22Rv1 (cell line): ENCODE measurements around the gene PC.

ENCODE experiments used
- H3K27ac ChIP-seq: fragments of 450-650 bp; 2 replicates; pipeline ENCODE4 v1.5.1; 2017
- ZFX ChIP-seq: fragments of 450-650 bp; IDR thresholded peaks from 2 replicates; pipeline ENCODE4 v1.6.1; 2017; ENCODE audit warnings: antibody characterized with exemption, borderline replicate concordance
- TF ChIP-seq, protein P1 (sequence below): fragments of 450-650 bp; IDR thresholded peaks from 2 replicates; pipeline ENCODE4 v1.5.1; 2017; ENCODE audit warnings: mild to moderate bottlenecking

PC gene

DNA sequence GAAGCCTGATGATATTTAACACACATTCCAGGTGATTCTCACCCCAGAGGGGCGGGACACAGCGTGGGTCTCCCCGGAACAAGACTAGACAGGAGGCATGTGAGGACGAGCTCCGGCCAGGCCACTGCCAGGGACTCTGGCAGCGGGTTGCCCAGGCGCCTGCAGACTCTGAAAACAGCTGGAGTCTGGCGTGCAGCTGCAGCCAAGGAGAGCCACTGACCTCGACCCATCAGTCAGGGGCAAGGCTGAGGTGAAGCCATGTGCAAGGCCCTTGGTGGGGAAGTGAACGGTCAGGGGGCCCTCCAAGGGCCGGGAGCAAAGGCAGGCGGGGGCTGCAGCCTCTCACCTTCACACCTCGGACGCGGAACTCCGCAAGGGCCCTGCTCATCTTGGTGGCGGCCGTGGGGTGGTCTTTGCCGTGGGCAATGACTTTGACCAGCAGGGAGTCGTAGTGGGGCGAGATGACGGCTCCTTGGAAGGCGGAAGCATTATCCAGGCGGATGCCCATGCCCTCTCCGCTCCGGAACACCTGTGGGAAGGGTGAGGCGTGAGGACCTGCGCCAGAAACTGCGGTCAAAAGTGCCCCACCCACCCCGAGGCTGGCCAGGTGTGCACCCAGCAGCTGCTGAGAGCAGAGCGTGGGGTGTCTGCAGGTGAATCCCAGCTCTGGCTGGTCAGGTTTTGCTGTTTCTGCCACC is 94.6 kb downstream of the PC start:
- H3K27ac ChIP-seq, result no peak overlapping the region
- TF ChIP-seq, protein P1, sequence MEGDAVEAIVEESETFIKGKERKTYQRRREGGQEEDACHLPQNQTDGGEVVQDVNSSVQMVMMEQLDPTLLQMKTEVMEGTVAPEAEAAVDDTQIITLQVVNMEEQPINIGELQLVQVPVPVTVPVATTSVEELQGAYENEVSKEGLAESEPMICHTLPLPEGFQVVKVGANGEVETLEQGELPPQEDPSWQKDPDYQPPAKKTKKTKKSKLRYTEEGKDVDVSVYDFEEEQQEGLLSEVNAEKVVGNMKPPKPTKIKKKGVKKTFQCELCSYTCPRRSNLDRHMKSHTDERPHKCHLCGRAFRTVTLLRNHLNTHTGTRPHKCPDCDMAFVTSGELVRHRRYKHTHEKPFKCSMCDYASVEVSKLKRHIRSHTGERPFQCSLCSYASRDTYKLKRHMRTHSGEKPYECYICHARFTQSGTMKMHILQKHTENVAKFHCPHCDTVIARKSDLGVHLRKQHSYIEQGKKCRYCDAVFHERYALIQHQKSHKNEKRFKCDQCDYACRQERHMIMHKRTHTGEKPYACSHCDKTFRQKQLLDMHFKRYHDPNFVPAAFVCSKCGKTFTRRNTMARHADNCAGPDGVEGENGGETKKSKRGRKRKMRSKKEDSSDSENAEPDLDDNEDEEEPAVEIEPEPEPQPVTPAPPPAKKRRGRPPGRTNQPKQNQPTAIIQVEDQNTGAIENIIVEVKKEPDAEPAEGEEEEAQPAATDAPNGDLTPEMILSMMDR, result no peak
- TF ChIP-seq ZFX, result no peak

DNA sequence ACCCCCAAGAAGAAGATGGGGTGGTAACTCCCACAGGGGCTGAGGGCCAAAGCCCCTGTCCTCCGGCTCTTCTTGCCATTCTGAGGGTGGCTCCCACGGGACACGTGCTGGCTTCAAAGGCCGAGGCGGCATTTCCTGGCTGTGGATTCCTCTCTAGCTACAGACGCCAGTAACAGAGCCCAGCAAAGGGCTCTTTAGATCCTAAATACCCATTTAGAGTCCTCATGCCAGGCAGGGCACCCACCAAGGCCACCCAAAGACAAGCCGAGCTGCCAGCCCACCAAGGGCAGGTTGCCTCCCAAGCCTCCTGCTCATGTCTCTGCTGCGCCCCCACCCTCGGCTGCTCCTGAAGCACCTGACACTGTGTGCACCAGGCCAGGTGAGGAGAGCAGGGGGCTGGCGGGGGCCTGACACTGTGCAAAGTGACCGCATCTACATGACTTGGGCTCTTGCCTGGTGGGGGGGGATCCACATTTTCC is 95.6 kb downstream of the PC start:
- H3K27ac ChIP-seq, result no peak overlapping the region
- TF ChIP-seq, protein P1, result no peak

DNA sequence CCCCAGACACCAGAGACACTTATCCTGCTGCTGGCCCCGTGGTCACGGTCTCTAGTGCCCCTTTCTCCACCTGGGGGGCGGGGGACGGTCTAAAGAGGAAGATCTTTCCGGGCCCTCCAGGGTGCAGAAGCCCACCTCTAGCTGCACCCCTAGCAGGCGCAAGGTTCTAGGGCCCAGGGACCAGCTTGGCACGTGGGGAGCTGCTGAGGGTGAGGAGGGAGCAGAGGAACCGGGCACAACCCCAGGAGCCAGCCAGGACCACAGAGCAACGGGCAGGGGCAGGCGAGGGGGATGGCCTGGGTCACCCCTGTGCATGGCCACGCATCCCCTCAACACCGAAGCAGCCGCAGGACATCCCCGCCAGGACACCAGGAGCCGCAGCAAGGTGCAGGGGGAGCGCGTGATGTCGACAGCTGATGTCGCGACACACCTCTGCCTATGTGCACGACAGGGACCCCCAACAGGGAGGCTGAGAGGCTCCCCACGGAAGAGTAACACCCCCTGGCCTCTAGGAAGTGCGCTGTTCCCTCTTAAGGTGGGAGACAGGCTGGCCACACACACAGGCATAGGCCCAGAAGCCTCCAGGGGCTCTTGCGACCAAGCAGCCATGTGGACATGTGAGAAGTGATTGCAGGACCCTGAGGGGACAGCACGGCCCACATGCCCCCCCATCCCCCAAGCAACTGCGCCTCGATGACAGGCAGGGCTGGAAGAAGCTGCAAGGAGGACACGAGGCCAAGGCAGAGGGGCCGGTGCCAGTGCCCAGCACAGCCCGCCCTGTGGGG is 96.2 kb downstream of the PC start:
- TF ChIP-seq, protein P1, result no peak
- no peak for TF ChIP-seq ZFX
- no peak overlapping the region for H3K27ac ChIP-seq

DNA sequence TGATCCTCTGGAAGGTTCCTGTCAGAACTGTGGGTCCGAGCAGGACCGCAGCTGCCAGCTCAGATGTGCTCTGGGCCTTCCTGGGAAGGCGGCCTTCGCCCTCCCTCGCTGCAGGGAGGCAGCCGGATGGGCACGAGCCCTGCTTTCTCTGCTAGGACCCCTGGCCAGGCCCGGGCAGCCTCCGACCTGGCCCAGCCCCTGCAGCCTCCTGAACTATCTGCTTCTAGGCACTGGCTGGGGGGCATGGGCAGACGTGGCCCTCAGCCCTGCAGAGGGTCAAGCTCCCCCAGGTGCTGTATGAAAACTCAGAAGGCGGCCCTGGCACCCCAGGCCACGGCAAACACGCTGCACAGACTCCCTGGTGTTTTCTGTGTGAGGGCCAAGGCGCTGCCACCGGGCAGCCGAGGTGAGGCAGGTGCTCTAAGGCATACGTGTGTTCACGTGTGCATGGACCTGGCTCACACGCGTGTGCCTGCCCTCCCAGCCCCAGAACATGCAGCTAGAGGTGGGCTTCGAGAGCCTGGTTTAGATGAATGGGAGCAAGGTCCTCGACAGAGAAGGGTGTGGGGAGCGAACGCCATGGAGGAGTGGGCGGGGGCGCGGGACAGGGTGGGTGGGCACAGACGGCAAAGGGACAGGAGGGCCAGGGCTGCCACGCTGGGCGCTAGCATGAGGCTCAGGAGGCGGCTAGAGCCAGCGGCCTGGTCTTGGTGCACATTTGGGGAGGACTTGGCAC is 97.0 kb downstream of the PC start:
- no peak overlapping the region for H3K27ac ChIP-seq
- no peak for TF ChIP-seq ZFX
- TF ChIP-seq, protein P1, result no peak

DNA sequence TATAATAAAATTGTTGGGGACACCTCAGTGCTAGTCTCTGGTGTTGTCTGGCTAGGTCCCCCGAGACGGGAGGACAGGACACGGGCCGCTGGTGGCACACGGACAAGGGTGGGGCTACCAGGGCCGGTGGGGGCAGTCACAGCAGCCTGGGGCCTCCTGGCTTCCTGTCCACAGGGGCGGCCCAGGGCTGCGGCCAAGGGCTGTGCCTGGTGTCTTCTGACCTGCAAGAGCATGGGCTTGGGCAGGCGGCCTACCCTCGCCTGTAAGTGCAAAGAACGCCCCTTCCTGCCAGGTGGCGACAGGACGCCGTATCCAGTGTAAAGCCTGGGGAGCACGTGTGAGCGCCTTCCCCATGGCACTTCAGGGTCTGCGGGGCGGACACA is 97.7 kb downstream of the PC start:
- H3K27ac ChIP-seq, result no peak overlapping the region
- TF ChIP-seq ZFX, result no peak
- TF ChIP-seq, protein P1, result no peak

DNA sequence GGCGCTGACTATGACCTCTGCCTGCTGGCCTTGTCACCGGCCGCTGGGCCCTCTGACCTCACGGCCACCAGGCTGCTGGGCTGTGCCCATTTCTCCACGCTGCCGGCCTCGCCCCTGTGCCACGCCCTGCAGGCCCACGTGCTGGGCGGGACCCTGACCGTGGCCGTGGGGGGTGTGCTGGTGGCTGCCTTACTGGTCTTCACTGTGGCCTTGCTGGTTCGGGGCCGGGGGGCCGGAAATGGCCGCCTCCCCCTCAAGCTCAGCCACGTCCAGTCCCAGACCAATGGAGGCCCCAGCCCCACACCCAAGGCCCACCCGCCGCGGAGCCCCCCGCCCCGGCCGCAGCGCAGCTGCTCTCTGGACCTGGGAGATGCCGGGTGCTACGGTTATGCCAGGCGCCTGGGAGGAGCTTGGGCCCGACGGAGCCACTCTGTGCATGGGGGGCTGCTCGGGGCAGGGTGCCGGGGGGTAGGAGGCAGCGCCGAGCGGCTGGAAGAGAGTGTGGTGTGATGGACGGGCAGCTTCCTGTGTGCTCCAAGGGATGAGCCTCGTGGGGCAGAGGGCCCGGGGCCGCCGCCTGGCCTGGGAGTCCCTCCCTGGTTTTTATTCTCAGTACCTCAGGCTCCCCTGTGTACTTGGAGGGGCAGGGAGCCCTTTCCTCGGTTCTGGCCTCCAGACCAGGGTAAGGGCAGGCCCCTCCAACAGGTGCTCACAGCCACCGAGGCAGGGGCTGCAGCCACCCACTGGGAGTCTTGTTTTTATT is 98.3 kb downstream of the PC start:
- H3K27ac ChIP-seq, result no peak overlapping the region
- TF ChIP-seq ZFX, result no peak
- TF ChIP-seq, protein P1, result no peak
